Measurements from ENCODE around the gene BCDIN3D. TPM values are rescaled to one million over a fixed set of nuclear protein-coding genes. Genes with fewer than 3 reads are reported as not detected.

The BCDIN3D gene
- total and polyA plus RNA-seq, 9 of the 15 experiments (the other 6 are each of a cell fraction or from before 2014, with no cell fraction given) = 3.7 to 6.9 (median 5.6) TPM

DNA sequence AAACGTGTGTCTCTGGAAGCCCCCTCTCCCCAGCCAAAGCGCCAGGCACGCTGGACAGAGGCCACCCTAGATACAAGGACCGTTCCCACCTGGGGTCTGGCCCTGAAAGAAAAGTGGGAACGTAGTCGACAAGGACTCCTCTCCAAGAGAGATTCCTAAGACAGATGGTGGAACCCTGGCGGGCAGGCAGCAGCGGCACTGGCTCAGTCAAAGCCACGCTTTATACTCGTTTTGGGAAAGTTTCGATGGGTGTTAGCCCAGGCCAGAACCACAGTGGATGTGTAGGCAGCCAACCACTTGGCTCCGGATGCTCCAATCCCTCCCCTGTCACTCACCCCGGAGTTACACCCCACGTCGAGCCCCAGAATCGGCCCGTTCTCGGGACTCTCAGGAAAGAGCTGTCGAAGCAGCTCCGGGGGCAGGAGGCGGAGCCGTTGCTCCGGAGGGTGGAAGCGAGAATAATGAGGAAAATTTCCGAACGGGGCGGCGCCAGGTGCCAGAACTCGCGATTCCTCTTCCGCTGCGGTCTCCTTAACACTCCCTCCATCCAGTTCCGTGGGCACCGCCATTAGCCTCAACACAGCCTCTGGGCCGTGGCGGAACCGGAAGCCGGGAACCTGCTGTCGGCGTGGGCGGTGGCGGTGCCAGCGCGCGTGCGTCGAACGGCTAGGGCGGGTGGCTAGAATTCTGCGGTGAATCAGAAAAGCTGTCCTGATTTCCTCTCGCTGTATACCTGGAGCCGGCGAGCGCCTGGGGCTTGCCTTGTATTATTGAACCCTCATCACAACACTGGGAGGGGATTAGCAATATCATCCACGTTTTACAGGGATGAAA is at the start of gene BCDIN3D (continued):
- TF ChIP-seq MAZ (CRISPR knock-in tag; conservative IDR thresholded peaks at IDR 0.05 in 1 of 2, IDR thresholded peaks at IDR 0.05 in 1 of 2) (peak; percentile 57 to 74), MIER1 (IDR thresholded peaks at IDR 0.05; ENCODE audit: low read depth) (peak; percentile 61; the same call in 1 of the 2 replicates), PHF20 (IDR thresholded peaks at IDR 0.05; ENCODE audit: partially characterized antibody) (peak; percentile 77), SMARCA5 (IDR thresholded peaks at IDR 0.05) (no peak), C11orf30 (IDR thresholded peaks at IDR 0.05; ENCODE audit: low read depth) (peak; percentile 56; the same call in 1 of the 2 replicates), HCFC1 (IDR thresholded peaks at IDR 0.05; ENCODE audit: low read depth, low read length) (peak; percentile 69), NUFIP1 (IDR thresholded peaks at IDR 0.05; ENCODE audit: partially characterized antibody) (no peak), CHD2 (IDR thresholded peaks at IDR 0.05; ENCODE audit: low read depth, low read length) (peak; percentile 55; the same call in 1 of the 2 replicates)
- TF ChIP-seq, protein P1, sequence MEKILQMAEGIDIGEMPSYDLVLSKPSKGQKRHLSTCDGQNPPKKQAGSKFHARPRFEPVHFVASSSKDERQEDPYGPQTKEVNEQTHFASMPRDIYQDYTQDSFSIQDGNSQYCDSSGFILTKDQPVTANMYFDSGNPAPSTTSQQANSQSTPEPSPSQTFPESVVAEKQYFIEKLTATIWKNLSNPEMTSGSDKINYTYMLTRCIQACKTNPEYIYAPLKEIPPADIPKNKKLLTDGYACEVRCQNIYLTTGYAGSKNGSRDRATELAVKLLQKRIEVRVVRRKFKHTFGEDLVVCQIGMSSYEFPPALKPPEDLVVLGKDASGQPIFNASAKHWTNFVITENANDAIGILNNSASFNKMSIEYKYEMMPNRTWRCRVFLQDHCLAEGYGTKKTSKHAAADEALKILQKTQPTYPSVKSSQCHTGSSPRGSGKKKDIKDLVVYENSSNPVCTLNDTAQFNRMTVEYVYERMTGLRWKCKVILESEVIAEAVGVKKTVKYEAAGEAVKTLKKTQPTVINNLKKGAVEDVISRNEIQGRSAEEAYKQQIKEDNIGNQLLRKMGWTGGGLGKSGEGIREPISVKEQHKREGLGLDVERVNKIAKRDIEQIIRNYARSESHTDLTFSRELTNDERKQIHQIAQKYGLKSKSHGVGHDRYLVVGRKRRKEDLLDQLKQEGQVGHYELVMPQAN (IDR thresholded peaks at IDR 0.05; ENCODE audit: borderline replicate concordance) = peak; percentile 36; the same call in 1 of the 2 replicates
- TF ChIP-seq, protein P2, sequence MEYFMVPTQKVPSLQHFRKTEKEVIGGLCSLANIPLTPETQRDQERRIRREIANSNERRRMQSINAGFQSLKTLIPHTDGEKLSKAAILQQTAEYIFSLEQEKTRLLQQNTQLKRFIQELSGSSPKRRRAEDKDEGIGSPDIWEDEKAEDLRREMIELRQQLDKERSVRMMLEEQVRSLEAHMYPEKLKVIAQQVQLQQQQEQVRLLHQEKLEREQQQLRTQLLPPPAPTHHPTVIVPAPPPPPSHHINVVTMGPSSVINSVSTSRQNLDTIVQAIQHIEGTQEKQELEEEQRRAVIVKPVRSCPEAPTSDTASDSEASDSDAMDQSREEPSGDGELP (CRISPR knock-in tag; IDR thresholded peaks at IDR 0.05; ENCODE audit: borderline replicate concordance) = peak; percentile 82
- TF ChIP-seq, protein P3, sequence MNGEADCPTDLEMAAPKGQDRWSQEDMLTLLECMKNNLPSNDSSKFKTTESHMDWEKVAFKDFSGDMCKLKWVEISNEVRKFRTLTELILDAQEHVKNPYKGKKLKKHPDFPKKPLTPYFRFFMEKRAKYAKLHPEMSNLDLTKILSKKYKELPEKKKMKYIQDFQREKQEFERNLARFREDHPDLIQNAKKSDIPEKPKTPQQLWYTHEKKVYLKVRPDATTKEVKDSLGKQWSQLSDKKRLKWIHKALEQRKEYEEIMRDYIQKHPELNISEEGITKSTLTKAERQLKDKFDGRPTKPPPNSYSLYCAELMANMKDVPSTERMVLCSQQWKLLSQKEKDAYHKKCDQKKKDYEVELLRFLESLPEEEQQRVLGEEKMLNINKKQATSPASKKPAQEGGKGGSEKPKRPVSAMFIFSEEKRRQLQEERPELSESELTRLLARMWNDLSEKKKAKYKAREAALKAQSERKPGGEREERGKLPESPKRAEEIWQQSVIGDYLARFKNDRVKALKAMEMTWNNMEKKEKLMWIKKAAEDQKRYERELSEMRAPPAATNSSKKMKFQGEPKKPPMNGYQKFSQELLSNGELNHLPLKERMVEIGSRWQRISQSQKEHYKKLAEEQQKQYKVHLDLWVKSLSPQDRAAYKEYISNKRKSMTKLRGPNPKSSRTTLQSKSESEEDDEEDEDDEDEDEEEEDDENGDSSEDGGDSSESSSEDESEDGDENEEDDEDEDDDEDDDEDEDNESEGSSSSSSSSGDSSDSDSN (IDR thresholded peaks at IDR 0.05; ENCODE audit: borderline replicate concordance in 1 of 2, low read depth in 2 of 2, low read length in 2 of 2) = 0 out of 4 replicates have a peak, but pooled peaks have one; percentile 17 to 21
- TF ChIP-seq, protein P4, sequence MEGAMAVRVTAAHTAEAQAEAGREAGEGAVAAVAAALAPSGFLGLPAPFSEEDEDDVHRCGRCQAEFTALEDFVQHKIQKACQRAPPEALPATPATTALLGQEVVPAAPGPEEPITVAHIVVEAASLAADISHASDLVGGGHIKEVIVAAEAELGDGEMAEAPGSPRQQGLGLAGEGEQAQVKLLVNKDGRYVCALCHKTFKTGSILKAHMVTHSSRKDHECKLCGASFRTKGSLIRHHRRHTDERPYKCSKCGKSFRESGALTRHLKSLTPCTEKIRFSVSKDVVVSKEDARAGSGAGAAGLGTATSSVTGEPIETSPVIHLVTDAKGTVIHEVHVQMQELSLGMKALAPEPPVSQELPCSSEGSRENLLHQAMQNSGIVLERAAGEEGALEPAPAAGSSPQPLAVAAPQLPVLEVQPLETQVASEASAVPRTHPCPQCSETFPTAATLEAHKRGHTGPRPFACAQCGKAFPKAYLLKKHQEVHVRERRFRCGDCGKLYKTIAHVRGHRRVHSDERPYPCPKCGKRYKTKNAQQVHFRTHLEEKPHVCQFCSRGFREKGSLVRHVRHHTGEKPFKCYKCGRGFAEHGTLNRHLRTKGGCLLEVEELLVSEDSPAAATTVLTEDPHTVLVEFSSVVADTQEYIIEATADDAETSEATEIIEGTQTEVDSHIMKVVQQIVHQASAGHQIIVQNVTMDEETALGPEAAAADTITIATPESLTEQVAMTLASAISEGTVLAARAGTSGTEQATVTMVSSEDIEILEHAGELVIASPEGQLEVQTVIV (CRISPR knock-in tag; IDR thresholded peaks at IDR 0.05; ENCODE audit: borderline replicate concordance) = no peak
